HUES64 (cell line): ENCODE results near the gene DNAJC10.

Source experiments
- H3K27ac ChIP-seq: 2 replicates; pipeline ENCODE4 v1.7.0; 2013; ENCODE audit warnings: low read depth, low read length, inconsistent platforms
- H3K27me3 ChIP-seq: 2 replicates; pipeline ENCODE4 v1.6.1; 2013; ENCODE audit warnings: mild to moderate bottlenecking, low read length; ENCODE audit not compliant: insufficient read depth
- H3K36me3 ChIP-seq: 2 replicates; pipeline ENCODE4 v1.6.1; 2013; ENCODE audit warnings: mild to moderate bottlenecking, low read length; ENCODE audit not compliant: insufficient read depth
- H3K4me1 ChIP-seq: 2 replicates; pipeline ENCODE4 v1.6.1; 2013; ENCODE audit warnings: mild to moderate bottlenecking, low read length, moderate library complexity; ENCODE audit not compliant: insufficient read depth
- H3K4me3 ChIP-seq: 2 replicates; pipeline ENCODE4 v1.5.1; 2013; ENCODE audit warnings: mild to moderate bottlenecking, low read length, moderate library complexity
- H3K9ac ChIP-seq: 2 replicates; pipeline ENCODE4 v1.6.1; 2013; ENCODE audit warnings: mild to moderate bottlenecking, low read depth, low read length
- H3K9me3 ChIP-seq: 2 replicates; pipeline ENCODE4 v1.6.1; 2013; ENCODE audit warnings: low read depth, low read length; ENCODE audit not compliant: insufficient read depth
- WGBS: fragments of 150-250, 120-280 bp; methylation state at CpG from one replicate; pipeline ENCODE4 v1.1.7; 2013; ENCODE audit warnings: missing lambda C conversion rate; 5-methylcytosine and 5-hydroxymethylcytosine counted together

DNAJC10 gene

DNA sequence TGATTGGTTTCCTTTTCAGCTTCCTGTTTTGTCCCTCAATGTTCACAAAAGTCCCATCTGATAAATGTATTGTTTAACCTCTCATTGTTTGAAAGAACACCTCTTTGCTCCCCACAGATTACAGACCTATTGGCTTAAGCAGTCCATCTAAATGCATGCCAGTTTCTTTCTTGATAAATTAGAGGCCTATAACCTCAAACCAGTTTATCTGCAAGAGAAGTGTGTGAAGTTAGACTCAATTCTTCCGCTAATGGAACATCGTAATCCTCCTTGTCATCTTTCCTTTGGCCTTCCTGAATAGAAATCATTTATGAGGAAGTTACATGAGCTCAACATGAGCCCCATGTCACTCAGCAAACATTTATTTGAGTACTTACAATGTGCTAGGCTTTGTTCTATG, 76.4 kb downstream of the DNAJC10 start:
- no peaks in the 10 kb centered on the region for H3K36me3 ChIP-seq
- H3K9me3 ChIP-seq: no peaks in the 10 kb centered on the region
- 95% methylated on average over 2 of the region's 2 CpGs for WGBS
- no peak overlapping the region for H3K4me3 ChIP-seq
- no peaks in the 10 kb centered on the region for H3K27me3 ChIP-seq
- H3K9ac ChIP-seq: no peak overlapping the region
- H3K4me1 ChIP-seq: peaks cover 4% of the 10 kb centered on the region; the same call in 1 of the 2 replicates
- H3K27ac ChIP-seq: no peak overlapping the region

DNA sequence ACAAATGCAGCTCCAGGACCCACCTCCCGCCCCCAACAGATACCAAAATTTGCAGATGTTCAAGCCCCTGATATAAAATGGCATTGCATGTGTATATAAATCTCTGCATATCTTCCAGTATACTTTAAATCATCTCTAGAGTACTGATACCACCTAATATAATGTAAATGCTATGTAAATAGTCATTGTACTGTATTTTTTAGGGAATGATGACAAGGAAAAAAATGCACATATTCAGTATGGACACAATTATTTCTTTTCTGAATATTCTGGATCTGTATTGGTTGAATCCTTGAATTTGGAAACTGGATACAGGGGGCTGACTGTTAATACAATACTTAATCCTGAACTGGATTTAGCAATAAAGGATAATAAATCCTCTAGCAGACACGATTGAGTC, 82.7 kb downstream of the DNAJC10 start:
- no CpG with 5 or more reads among the region's 2 CpGs for WGBS
- Histone ChIP-seq H3K4me3 (no peak overlapping the region), H3K27me3 (no peaks in the 10 kb centered on the region), H3K9ac (no peak overlapping the region), H3K9me3 (no peaks in the 10 kb centered on the region), H3K27ac (no peak overlapping the region), H3K36me3 (no peaks in the 10 kb centered on the region), H3K4me1 (no peaks in the 10 kb centered on the region)

DNA sequence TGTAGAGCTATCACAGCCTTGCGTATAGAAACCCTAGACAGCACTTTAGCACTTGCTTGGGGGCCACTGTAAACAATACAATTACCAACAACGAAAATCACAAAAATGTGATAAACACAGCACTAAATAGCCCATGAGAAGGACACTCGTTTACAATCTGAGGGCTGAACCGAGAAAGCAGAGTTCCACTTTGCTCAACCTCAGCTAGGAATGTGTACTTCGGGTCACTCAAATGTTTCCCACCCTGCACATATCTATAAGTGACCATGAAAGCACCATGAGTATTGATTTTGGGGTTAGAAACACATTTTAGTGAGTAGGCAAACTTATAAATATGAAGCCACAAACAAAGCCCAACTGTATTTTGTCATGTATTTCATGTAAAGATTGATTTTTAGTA, 88.1 kb downstream of the DNAJC10 start:
- H3K4me1 ChIP-seq: no peaks in the 10 kb centered on the region
- H3K36me3 ChIP-seq: no peaks in the 10 kb centered on the region
- H3K9me3 ChIP-seq: no peaks in the 10 kb centered on the region
- no peak overlapping the region for H3K9ac ChIP-seq
- WGBS: 92% methylated on average over 5 of the region's 5 CpGs
- H3K27ac ChIP-seq: no peak overlapping the region
- H3K27me3 ChIP-seq: no peaks in the 10 kb centered on the region
- H3K4me3 ChIP-seq: no peak overlapping the region

DNA sequence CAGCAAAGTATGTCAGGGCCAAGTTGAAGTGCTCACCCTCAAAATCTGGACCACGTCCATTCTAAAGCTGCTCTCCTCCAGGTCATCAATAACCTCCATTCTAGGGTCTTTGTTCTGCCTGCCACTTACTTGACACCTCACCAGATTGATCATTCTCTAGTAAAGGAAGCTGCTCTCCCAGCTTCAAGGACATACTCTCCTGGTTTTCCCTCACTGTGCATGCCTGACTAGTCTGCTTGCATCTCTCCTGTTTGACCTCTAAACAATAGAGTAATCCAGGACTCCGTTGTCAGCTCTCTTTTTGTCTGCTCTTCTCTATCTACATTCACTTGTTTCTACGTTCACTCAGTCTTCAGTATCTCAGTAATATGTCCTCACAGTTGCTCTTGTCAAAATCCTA, 91.3 kb downstream of the DNAJC10 start:
- no peaks in the 10 kb centered on the region for H3K36me3 ChIP-seq
- no peaks in the 10 kb centered on the region for H3K27me3 ChIP-seq
- H3K27ac ChIP-seq: no peak overlapping the region
- 85% methylated on average over 3 of the region's 3 CpGs for WGBS
- no peaks in the 10 kb centered on the region for H3K9me3 ChIP-seq
- H3K4me1 ChIP-seq: no peaks in the 10 kb centered on the region
- H3K9ac ChIP-seq: no peak overlapping the region
- no peak overlapping the region for H3K4me3 ChIP-seq

DNA sequence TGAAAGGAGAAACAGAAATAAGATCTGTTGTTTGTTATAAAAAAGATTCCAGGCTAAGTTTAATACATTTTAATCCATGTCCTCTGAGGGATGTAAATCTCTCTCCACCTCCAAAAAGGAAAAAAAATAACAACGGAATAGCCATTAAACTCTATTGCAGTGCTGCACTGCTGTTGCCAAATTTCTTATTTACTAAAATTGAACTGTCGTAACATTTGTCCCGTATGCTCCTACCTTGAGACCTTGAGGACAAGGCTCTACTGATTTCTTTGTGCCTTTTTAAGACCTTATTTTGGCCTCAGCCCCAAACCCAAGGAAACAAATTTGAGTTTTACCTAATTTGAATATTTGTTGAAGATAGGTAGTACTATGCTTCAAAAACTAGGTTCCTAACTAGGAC, 94.0 kb downstream of the DNAJC10 start:
- Histone ChIP-seq H3K4me1 (no peaks in the 10 kb centered on the region), H3K9ac (no peak overlapping the region), H3K4me3 (no peak overlapping the region), H3K27ac (no peak overlapping the region), H3K36me3 (no peaks in the 10 kb centered on the region), H3K27me3 (no peaks in the 10 kb centered on the region), H3K9me3 (no peaks in the 10 kb centered on the region)
- 93% methylated on average over 3 of the region's 3 CpGs for WGBS

DNA sequence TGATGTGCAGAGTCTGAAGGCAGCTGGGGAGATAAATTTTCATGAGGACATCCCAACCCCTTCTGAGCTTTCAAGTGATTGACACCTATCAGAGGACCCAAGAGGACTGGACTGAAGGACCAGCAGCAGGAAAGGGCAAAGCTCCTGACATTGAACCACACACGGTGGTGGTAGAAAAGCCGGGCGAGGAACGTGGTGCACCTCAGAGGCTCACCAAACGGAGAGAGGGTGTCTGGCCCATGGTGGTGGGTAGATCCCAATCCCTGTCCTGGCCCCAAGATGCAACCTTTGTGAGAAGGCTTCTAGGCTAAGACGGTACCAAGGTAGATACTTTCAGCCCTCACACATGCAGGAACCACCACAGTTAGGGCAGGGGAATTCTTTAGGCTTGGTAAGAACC, 98.3 kb downstream of the DNAJC10 start:
- WGBS: 87% methylated on average over 6 of the region's 6 CpGs
- no peaks in the 10 kb centered on the region for H3K36me3 ChIP-seq
- H3K4me3 ChIP-seq: no peak overlapping the region
- no peaks in the 10 kb centered on the region for H3K27me3 ChIP-seq
- H3K4me1 ChIP-seq: peaks cover 27% of the 10 kb centered on the region
- H3K9ac ChIP-seq: no peak overlapping the region
- no peak overlapping the region for H3K27ac ChIP-seq
- H3K9me3 ChIP-seq: no peaks in the 10 kb centered on the region

DNA sequence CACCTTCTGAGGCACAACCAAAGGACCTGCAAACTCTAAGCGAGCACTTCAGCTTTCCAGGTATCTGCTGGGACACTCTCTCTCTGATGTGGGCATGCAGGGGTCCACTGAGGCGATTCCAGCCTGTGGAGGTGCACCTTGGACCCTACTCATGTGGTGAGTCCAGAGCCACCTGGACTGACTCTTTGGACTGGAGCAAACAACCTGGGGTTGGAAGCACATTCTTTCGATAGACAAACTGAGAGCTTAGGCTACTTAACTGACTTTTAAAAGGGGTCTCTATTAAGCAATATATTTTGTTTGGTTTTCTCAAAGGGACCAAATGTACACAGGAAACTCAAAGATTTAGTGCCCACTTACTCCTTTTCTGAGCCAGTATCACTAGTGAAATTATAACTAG, 98.7 kb downstream of the DNAJC10 start:
- Histone ChIP-seq H3K4me1 (peaks cover 31% of the 10 kb centered on the region), H3K9ac (no peak overlapping the region), H3K27ac (no peak overlapping the region), H3K27me3 (no peaks in the 10 kb centered on the region), H3K4me3 (no peak overlapping the region), H3K36me3 (no peaks in the 10 kb centered on the region), H3K9me3 (no peaks in the 10 kb centered on the region)
- WGBS: 93% methylated on average over 3 of the region's 3 CpGs

DNA sequence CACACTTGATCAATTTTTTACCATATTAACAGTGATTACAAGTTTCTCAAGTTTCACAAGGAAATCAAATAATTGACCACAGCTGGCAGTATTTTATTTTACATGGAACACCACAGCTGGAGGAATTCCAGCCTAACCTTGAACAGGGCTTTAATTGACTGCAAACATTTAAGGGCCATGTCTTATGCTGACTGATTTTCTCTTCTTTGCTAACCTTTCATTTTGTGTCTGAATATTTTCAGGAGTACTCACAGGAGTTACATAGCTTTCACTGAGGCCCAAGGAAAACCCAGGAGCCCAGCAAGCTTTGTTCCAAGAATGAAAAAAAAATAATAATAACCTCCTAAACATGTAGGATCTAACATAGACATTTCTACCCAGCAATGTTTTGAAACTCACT, 100.8 kb downstream of the DNAJC10 start:
- Histone ChIP-seq H3K9ac (no peak overlapping the region), H3K4me3 (no peak overlapping the region), H3K4me1 (peaks cover 31% of the 10 kb centered on the region), H3K27me3 (no peaks in the 10 kb centered on the region), H3K27ac (no peak overlapping the region), H3K9me3 (no peaks in the 10 kb centered on the region), H3K36me3 (no peaks in the 10 kb centered on the region)

DNA sequence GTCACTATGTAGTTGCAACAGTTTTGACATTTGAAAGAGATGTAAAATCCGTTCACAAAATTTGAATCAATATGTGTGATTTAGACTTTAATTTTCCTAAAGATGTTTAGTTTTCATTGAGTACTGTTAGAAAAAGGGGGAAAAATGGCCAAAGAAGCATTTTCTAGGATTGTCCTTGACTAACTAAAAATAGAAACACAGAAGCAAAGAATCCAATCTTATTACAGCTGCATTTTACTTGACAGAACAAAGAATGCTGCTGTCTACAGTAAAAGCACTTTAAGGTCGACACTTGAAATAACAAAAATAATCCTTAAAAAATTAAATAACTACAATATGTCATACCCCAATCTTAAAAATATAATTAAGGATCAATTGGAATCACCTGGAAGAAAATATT, 101.5 kb downstream of the DNAJC10 start:
- Histone ChIP-seq H3K36me3 (no peaks in the 10 kb centered on the region), H3K4me3 (no peak overlapping the region), H3K9ac (no peak overlapping the region), H3K27ac (no peak overlapping the region), H3K27me3 (no peaks in the 10 kb centered on the region), H3K4me1 (peaks cover 31% of the 10 kb centered on the region), H3K9me3 (no peaks in the 10 kb centered on the region)
- WGBS: 89% methylated on average over 2 of the region's 2 CpGs

DNA sequence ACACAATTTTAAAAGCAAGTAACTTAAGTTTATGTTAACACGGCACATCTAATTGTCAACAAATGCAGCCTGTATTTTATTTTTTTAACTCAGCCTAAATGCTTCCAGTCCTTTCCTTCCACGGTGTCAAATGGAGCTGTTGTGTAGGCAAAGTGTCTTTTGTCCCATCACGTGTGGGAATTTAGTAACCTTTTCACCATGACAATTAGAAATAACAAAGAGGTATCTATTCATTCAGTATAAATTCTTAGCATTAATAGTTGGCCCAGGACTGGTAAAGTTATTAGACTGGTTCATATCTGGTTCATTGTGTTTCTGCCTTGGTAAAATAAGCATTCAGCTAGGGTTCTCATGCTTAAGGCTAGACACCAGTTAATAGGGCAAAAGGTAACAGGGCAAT, 102.4 kb downstream of the DNAJC10 start:
- no peak overlapping the region for H3K9ac ChIP-seq
- peaks cover 31% of the 10 kb centered on the region for H3K4me1 ChIP-seq
- H3K36me3 ChIP-seq: no peaks in the 10 kb centered on the region
- 83% methylated on average over 1 of the region's 3 CpGs for WGBS
- no peaks in the 10 kb centered on the region for H3K27me3 ChIP-seq
- no peaks in the 10 kb centered on the region for H3K9me3 ChIP-seq
- H3K27ac ChIP-seq: peak overlapping the region; percentile 92
- H3K4me3 ChIP-seq: peak overlapping the region; percentile 9; the same call in 1 of the 2 replicates

DNA sequence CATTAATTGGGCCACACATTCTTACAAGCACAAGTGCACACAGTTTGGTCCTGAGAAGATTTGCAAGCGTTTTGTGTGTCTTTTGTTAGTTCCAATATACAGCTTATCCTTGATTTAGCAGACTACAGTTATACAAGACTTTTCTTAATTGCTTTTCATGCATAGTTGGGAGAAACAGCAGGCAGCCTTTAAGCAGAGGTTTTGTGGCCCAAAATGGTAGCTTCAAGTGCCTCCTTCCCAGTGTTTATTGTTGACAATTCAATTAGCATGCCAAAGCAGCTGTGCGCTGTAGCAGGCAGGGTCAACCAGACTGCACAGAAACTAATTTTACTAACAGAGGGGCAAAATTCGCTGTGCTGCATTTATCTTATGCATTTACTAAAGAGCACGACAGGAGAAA, 102.9 kb downstream of the DNAJC10 start:
- WGBS: 7% methylated on average over 4 of the region's 4 CpGs
- Histone ChIP-seq H3K4me1 (peaks cover 31% of the 10 kb centered on the region), H3K9ac (no peak overlapping the region), H3K9me3 (no peaks in the 10 kb centered on the region), H3K27me3 (no peaks in the 10 kb centered on the region), H3K4me3 (peak overlapping the region; percentile 9; the same call in 1 of the 2 replicates), H3K36me3 (no peaks in the 10 kb centered on the region), H3K27ac (peak overlapping the region; percentile 92)

DNA sequence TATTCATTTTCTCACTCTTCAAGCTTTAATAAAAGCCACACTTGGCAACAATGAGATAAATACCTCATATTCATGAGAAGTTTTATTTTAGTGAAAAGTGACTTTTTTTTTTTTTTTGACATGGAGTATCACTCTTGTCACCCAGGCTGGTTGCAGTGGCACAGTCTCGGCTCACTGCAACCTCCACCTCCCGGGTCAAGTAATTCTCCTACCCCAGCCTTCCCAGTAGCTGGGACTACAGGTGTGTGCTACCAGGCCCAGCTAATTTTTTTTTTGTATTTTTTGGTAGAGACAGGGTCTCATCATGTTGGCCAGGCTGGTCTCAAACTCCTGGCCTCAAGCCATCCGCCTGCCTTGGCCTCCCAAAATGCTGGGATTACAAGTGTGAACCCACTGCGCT, 103.4 kb downstream of the DNAJC10 start:
- WGBS: 87% methylated on average over 4 of the region's 4 CpGs

More for the DNA sequence above, 103.4 kb downstream of the DNAJC10 start:
- Histone ChIP-seq H3K9ac (no peak overlapping the region), H3K27me3 (no peaks in the 10 kb centered on the region), H3K4me3 (no peak overlapping the region), H3K9me3 (no peaks in the 10 kb centered on the region), H3K36me3 (no peaks in the 10 kb centered on the region), H3K4me1 (peaks cover 32% of the 10 kb centered on the region), H3K27ac (peak overlapping the region; percentile 92; the same call in 1 of the 2 replicates)
